GM04503 (cell line): ENCODE results near the gene SNN.

Experiments used
- DNase-seq: peaks from one replicate; pipeline ENCODE4 v3.0.0-alpha.2; 2012; ENCODE audit warnings: low read depth

The SNN gene

DNA sequence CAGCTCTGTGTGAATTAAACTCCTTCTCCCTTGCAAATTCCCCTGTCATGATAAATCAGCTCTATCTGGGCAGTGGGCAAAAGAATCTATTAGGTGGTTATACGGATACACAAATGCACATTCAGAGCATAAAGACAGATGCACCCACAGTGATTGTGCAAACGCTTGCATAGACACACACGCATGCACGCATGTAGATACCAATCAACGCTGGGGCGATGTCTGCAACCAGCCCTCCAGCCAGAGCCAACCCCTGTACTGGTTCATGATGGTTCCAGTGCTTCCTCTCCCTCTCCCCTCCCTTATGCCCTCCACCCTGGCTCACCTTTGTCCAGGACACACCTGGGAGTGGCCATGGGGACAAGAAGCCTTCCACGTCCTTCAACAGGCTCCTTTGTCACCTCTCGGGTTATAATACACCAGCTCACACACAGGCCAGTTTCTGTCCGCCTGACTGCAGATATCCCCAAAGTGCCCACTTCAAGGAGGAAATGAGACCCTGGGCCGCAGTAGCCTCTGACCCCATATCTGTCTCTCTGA, 33.1 kb upstream of the SNN start:
- DNase-seq: no peak

DNA sequence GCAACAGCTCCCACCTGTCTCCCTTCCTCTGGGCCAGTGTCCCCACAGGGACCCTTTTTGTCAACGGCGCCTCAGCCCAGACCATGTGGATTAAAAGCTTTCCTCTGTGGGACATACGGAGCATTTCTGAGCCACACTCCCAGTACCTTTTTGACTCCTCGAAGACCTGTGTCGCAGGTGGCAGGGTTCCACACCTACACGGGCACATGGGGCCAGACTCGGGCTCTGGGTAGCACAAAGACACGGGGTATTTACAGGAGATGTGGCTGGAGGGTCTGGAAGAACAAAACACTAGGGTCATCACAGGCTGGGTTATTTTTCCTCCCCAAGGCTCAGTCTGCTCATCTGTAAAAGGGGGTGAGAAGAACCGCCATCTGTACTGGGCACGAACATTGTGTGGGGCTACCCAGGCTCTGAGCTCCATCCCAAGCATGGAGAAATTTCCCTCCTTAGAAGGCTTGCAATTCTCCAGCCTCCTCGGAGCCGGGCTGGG, 32.5 kb upstream of the SNN start:
- no peak for DNase-seq

DNA sequence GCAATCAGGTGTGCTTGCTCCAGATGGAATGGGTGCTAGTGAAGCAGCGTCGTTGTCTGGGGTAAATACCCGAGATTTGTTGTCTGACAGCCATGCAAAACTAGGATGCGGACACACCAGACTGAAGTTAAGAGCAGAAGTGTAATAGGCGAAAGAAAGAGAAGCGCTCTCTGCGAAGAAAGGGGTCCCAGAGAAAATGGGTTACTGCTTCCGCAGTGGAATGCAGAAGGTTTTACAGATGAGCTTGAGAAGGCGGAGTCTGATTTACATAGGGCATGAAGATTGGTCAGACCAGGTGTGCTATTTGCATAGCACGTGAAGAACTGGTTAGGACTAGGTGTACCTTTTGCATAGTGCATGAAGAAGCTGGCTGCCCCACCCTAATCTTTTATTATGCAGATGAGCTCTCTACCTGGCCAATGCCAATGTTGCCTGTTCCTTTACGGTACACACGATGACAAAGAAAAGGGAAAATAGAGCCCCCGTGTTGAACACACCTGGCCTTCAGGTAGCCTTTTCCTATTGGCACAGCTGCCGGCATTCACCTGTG, 32.0 kb upstream of the SNN start:
- DNase-seq: no peak

DNA sequence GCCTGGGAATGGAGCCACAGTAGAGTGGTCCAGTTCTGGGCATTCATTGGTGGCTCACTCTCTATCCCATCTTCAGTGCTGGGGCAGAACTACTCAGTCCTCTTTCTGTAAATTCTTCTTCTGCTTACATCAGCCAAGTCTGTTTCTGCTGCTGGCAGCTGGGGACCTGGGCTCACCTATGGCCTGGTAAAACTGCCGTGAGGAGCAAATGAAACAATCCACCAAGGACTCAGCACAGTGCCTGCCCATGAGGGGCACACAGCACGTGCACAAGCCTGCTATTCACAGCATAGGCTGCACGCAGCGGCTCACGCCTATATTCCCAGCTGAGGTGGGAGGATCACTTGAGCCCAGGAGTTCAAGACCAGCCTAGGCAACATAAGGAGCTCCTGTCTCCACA, 30.9 kb upstream of the SNN start:
- no peak for DNase-seq

DNA sequence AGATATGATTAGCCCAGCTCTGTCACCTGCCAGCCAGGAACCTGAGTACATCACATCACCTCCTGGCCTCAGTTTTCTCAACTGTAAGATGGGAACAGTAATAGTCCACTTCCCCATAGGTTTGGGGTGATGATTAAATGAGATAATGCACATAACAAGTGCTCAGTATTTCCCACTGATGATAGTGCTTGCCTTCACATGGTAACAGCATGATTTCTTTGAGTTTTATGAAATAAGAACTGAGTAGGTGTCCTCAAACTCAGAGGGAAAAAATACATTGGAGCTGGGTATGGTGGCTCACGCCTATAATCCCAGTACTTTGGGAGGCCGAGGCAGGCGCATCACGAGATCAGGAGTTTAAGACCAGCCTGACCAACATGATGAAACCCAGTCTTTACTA, 30.1 kb upstream of the SNN start:
- DNase-seq: no peak

DNA sequence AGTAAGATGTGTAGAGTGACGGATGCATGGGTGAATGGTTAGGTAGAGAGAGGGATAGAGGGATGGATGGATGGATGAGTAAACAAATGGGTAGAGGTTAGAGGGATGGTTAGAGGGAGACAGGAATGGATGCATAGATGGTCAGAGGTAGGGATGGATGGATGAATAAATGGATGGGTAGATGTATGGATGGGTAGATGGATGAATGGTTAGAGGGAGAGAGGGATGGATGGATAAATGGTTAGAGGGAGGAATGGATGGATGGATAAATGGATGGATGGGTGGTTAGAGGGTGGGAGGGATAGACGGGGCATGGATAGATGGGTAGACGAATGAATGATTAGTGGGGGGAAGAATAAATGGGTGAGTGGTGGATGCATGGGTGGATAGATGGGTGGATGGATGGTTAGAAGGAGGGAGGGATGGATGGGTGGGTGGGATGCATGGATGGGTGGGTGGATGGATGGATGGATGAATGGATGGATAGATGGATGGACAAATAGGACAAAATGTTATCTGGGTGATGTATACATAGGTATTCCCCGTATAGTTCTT, 29.2 kb upstream of the SNN start:
- DNase-seq: no peak

DNA sequence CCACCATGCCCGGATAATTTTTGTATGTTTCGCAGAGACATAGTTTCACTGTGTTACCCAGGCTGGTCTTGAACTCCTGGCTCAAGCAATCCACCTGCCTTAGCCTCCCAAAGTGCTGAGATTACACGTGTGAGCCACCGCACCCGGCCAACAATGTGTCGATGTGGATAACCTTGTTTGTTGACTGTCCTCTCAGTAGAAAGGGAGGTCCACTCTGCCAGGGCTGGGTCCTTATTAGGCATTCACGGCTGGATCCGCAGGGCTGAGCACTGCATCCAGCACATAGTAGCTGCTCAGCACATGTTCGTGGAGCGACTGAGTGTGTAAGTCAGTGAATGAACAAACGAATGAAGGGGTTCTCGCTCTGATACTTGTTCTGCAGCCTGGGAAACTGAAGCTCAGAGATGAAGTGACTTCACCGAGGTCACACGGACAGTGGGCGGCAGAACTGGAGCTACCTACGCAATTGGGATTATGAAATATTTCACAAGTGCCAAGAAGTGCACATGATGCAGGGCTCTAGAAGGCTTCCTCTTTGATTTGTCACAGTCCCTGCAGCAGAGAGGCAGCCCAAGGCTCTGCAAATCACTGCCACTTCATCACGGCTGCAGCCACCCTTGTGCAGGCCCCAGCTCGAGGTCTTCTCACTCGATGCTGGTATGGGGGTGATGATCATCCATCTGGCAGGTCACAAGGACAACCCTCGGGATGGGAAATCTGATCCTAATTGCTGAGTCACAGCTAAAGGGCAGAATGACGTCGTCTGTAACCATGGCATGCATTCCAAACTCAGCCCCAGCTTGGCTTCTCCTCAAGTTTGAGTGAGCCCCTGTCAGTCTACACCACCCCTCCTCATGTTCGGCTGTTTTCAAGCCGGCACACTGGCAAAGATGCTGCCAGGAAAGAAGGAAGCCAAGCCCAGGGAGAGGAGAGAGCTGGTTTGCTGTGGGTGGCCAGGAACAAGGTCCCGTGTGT, 28.0 kb upstream of the SNN start:
- DNase-seq: peak; percentile 98

DNA sequence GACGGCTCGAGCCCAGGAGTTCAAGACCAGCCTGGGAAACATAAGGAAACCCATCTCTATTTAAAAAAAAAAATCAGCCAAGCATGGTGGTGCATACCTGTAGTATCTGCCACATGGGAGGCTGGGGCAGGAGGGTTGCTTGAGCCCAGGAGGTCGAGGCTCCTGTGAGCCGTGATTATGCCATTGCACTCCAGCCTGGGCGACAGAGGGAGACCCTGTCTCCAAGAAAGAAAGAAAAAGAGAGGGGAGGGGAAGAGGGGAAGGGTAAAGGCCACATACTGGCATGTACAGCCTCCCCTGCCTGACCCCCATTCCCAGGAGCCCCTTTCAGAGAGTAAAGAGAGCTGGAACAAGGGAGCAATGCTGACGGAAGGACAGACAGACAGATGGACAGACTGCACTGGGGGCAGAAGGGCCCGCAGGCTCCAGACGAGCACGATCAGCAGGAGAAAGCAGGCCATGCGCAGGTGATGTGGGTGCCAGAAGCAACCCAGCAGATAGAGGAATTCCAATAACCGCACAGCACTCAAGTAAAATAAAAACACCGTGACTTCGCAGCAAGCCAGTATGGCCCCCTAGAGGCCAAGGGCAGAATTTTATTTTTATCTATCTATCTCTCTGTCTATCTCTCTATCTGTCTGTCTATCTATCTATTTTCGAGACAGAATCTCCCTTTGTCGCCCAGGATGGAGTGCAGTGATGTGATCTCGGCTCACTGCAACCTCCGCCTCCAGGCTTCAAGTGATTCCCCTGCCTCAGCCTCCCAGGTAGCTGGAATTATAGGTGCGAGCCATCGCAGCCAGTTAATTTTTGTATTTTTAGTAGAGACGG, 27.1 kb upstream of the SNN start:
- peak; percentile 19 for DNase-seq

DNA sequence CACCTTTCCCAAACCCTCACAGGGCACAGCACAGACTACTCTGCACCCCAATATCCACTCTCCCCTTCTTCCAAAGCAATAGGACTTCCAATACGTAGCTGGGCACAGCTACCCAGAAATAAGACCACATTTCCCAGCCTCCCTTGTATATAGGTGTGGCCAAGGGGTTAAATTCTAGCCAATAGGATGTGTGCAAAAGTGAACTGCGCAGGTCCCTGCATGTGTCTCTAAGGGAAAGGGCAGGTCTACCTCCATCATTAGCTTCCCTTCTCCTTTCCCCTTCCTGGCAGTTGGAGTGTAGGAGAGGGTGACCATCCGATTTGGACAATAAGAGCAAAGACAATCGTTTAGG, 25.5 kb upstream of the SNN start:
- no peak for DNase-seq

DNA sequence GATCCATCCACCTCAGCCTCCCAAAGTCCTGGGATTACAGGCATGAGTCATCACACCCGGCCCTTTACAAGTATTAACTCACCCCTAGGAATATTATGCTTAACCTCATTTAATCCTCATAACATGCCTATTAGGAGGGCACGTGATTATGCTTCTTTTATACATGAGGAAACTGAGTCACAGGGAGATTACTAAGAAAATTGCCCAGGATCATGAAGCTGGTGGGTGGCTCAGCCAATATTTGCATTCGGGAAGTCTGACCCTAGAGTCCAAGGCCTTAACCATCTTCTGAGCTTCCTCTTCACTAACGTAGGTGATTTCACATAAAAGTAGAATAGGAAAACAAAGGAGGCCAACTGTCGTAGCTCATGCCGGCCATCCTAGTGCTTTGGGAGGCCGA, 19.0 kb upstream of the SNN start:
- no peak for DNase-seq

DNA sequence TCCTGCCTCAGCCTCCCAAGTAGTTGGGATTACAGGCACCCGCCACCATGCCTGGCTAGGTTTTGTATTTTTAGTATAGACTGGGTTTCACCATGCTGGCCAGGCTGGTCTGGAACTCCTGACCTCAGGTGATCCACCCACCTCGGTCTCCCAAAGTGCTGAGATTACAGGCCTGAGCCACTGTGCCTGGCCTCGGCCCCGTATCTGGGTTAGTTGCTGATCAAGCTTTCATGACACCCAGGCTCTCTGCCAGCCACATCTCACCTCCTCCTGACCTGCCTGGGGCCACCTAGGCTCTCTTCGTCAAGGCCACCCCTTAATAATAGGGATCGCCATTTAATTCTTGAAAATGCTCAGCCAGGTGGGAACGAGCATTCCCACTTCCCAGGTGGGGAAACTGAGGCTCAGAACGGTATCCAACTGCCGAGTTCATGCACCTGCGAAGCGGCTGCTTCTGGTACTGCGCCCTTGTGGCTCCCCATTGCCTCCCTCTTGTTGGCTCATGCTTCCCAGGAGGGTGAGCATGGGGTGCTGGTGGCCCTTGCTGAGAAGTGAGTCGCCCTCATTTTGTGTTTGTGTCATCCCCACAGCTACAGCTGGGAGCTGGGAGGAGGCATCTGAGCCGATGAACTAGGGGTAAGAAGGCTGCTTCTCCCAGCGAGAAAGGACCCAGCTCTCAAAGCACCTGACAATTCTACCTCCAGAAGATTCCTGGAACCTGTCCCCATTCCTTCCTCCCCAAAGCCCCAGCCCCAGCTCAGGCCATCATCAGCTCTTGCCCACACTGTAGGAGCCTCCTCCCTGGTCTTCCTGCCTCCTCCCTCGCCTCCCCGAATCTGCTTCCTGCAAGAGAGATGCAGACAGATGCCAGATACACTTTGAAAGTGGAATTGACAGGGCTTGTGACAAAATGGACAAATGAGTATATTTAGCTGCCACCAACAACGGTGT, 17.3 kb upstream of the SNN start:
- no peak for DNase-seq

DNA sequence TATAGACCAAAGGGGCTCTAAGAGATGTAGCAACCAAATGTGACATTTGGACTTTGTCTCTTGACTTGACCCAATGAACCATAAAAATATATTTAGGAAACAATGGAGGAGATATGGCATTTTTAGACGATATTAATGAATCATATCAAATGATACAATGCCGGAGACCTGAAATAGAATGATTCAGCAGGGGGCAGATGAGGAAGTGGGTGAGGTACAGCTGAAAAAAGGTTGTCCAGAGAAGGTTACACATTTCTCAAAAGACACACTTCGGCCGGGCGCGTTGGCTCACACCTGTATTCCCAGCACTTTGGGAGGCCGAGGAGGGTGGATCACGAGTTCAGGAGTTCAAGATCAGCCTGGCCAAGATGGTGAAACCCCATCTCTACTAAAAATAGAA, 16.5 kb upstream of the SNN start:
- no peak for DNase-seq

DNA sequence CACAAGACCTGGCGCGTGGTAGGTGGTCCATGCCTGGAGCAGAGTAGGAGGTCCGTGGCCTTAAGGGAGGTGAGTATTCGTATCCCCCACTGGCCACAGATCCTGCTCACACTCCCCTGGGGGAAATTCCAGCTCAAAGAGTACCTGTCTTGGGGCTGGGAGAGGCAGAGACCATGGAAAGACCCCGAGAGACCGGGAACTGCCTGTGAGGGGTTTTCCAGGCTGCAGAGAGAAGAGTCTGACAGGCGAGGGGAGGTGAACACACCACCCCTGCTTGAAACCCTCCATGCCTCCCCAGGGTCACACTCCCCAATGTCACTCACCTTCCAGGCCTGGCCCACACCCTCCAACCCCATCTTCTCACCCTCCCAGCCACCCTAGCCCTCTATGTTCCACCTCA, 12.6 kb upstream of the SNN start:
- no peak for DNase-seq

DNA sequence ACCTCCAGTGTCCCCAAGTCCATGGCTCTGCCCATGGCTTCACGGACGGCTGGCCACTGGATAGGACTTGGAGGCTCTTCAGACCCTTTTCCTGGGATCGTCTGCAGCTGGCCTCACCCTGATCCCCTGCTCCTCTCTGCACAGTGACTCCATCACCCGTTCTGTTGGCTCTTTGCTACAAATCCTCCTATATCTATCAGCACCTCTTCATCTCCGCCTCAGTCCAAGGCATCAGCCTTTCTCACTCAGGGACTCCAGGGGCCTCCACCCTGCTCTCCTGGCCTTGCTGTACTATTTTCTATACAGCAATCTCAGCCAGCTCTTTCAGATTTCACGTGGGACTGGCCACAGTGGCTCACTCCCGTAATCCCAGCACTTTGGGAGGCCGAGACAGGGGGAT, 10.7 kb upstream of the SNN start:
- DNase-seq: no peak

DNA sequence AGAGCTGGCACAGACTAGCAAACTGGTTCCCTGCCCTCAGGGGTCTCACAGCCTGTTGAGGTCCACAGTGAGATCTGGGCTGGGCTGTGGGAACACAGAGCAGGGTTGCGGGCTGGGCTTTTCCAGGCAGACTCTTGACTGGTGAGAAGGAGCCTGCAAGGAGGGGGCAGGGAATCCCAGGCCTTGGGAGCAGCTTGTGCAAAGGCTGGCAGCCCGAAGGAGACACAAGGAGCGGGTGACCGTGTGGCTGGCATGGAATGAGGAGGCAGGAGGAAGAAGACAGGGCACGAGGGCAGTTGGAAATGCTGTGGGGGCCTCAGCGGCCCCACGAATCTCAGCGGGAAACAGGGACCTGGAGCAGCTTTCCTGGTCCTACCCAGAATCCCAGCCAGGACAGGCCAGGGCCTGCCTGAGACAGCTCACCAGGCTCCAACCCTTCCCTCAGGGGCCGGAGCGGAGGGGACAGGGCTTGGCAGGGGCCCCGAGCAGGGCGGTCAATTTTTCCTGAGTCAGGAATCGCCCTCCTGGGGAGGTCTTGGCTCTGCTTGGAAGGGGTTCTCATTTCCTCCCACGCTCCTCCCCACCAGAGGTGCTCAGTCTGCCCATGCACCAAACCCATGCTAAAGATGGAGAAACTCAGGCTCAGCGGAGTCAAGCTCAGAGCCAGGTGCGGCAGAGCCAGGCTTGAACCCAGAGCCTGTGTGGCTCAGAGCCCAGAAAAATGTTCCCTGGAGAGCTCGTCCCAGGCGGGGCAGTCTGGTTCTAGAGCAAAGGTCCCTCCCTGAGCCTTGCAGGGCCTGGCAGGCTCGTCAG, 9.2 kb upstream of the SNN start:
- no peak for DNase-seq

DNA sequence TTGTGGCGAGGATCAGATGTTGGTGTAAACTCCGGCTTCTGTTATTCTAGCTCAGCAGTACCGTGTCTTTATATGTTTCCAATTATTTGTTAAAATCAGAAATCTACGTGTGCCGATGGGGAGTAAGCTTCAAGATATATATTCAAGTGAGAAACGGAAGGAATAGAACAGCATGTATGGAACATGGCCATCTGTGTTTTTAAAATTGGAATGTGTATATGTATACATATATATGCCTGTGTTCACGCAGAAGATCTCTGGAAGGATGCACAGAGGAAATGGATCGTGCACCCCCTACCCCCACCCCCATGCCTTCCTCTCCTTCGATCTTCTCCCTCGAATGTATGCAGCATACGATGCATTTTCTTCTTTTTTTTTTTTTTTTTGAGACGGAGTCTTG, 7.7 kb upstream of the SNN start:
- no peak for DNase-seq

DNA sequence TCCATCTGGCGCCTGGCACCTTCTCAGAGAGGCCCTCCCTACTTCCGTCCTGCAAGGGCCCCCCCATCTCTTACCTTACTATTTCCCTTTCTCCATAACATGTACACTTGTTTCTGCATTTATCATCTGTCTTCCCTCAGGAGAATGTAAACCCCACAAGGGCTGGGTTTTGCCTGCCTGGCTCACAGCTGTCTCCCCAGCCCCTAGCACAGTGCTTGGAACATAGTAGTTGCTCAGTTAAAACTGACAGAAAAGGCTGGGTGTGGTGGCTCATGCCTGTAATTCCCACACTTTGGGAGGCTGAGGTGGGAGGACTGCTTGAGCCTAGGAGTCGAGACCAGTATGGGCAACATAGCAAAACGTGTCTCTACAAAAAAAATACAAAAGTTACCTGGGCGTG, 5.7 kb upstream of the SNN start:
- no peak for DNase-seq

DNA sequence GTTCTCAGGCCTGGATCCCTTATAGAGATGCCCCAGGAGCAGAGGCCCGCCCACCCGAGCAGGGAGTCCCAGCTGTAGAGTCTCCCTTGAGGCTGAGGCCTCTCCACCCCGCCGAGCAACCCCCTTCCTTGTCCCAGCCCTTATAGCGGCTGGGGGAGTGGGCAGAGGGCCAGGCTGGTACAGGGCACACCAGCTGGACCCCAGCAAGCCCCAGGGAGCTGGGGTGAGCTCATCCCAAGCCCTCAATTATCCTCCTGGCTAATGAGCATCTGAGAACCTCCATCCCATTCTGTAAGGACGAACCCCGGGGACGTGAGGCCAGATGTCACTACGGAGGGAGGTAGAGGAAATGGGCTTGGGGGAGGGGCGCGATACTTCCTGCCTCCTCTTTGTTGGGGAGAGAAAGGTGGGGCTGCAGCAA, 3.2 kb upstream of the SNN start:
- DNase-seq: no peak

DNA sequence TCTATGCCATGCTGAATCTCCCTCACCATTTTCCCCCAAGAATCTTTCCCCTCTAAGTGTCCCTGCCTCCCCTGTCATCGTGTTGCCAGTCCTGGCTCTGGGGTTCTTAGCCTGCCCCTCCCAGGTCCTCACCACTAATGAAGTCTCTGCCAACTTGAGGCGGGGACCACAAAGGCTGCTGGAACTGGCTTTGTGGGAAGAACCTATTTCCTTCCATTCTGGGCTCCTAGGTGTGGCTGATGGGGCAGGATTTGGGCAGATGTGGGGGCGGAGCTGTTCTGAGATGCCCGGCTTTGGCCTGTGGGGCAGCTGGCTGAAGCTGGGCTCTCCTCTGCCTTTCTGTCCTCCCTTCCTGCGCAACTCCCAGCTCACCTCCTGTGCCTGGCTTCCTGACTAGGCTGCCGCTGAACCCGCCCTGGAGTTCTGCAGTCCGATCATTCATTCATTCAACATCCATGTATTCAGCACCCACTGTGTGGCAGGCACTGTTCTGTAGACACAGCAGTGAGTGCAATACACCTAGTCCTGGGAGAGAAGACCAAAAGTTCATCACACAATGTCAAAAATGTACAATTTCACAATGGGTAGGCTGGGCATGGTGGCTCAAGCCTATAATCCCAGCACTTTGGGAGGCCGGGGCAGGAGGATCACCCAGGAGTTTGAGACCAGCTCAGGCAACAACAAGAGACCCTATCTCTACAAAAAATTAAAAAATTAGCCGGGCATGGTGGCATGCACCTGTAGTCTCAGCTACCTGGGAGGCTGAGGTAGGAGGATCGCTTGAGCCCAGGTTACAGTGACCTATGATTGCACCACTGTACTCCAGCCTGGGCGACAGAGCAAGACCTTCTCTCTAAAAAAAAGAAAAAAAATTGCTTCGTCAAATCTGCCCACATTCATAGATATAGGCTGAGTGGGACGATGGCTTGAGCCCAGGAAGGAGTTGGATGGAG, 1.9 kb upstream of the SNN start:
- no peak for DNase-seq
